Left lung (tissue), 10 donors: ENCODE data around the gene LPAR1. TPM values are rescaled to one million over a fixed set of nuclear protein-coding genes. Genes with fewer than 3 reads are reported as not detected.

Experiments used
- ATAC-seq: fragments of 200-7000 bp; cut with Tn5 transposase; one replicate; pipeline ENCODE4 v1.9.1; 2020; ENCODE audit warnings: moderate library complexity
- DNase-seq, 4 donors: peaks; one replicate each; pipeline ENCODE4 v3.0.0-alpha.2; 2013 to 2020
- H3K27ac ChIP-seq, 2 donors: fragments of 200-600 bp; sonication (generic) in 1 of 2; one replicate each; pipeline versions ENCODE4 v1.5.0 to v1.8.0; 2020 to 2021
- H3K27me3 ChIP-seq, 2 donors: fragments of 200-600 bp; sonication (generic) in 1 of 2; one replicate each; pipeline versions ENCODE4 v1.5.0 to v1.8.0; 2020 to 2021
- H3K36me3 ChIP-seq, 2 donors: fragments of 200-600 bp; sonication (generic) in 1 of 2; one replicate each; pipeline versions ENCODE4 v1.5.0 to v1.8.0; 2020 to 2021
- H3K4me1 ChIP-seq, 2 donors: fragments of 200-600 bp; one replicate each; pipeline ENCODE4 v1.8.0; 2021
- H3K4me3 ChIP-seq, 2 donors: fragments of 200-600 bp; sonication (generic) in 1 of 2; one replicate each; pipeline versions ENCODE4 v1.5.0 to v1.8.0; 2020 to 2021; ENCODE audit warnings: mild to moderate bottlenecking in 1 of 2
- H3K9me3 ChIP-seq, 2 donors: fragments of 200-600 bp; sonication (generic) in 1 of 2; one replicate each; pipeline versions ENCODE4 v1.5.0 to v1.8.0; 2020 to 2021
- intact Hi-C, 2 donors: fragments of 100-400 bp; cut with DNase I; formaldehyde crosslinking; loops; one replicate each; pipeline versions ENCODE4 v1.11.2 to v1.14.2; 2022
- polyA plus RNA-seq, 6 donors: library from polyadenylated mRNA; unstranded; fragments of 120-200 nt; gene quantifications; one replicate each; pipeline ENCODE4 v1.2.1, GENCODE V29; 2013; ENCODE audit not compliant: insufficient read length in 6 of 6
- total RNA-seq, 2 donors: library from RNA; stranded (reverse); fragmentation: NEBNext Ultra II Directional; extraction: Animal tissue kit (Norgen Biotek cat#: 25700); gene quantifications; one replicate each; pipeline ENCODE4 v1.2.1, GENCODE V29; 2021
- TF ChIP-seq, protein P1 (sequence below), 2 donors: fragments of 200-600 bp; sonication (generic) in 1 of 2; IDR thresholded peaks; one replicate each; pipeline versions ENCODE4 v1.5.0 to v1.8.0; 2021; ENCODE audit warnings: antibody characterized with exemption in 2 of 2
- donor health status: DM: no; HTN: yes; CAD: no.
- donor health status: DM: no; HTN: no; CAD: no.

Gene LPAR1
- total and polyA plus RNA-seq, 8 donors: 23.3 to 72.7 (median 60.7) TPM

DNA sequence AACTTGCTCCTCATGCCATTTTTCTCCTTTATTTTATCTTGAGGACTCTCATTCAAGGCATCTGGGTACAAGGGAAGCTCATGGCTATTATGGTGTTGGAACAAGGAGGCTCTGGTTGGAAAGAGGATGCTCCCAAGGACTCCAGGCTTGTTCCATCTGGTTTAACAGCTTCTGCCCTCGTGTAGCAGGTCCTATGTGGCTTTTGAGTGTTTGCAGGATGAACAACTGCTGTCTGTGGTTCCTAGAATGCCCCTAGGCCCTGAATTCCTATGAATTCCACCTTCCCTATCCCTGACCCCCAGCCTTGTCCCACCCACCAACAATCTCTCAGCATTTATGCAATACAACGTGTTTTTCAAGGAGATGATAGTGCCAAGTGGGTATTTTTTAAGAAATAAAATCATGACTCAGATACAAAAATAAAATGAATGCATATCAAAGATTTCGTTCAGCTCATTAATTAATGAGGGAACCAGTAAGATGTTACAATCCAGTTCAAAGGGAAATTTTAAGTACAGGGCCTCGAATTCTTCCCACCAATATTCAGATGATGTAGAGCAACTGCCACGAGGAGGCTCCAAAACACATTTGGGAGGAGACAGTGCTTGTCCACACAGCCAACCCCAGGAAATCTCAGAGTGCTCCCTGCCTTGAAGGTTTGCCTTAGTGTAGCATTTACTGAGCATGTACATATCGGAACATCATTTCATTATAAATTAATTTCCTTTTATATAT is 187.7 kb downstream of the LPAR1 start:
- peaks cover 0 to 15% of the 10 kb centered on the region in 2 donors for H3K9me3 ChIP-seq
- H3K36me3 ChIP-seq: no peaks in the 10 kb centered on the region
- no peak overlapping the region for H3K27ac ChIP-seq
- H3K27me3 ChIP-seq: no peaks in the 10 kb centered on the region
- no peaks in the 10 kb centered on the region for H3K4me1 ChIP-seq
- no peak for DNase-seq
- no peak for ATAC-seq
- intact Hi-C loops: no loop called here
- no peak overlapping the region for H3K4me3 ChIP-seq
- TF ChIP-seq, protein P1, sequence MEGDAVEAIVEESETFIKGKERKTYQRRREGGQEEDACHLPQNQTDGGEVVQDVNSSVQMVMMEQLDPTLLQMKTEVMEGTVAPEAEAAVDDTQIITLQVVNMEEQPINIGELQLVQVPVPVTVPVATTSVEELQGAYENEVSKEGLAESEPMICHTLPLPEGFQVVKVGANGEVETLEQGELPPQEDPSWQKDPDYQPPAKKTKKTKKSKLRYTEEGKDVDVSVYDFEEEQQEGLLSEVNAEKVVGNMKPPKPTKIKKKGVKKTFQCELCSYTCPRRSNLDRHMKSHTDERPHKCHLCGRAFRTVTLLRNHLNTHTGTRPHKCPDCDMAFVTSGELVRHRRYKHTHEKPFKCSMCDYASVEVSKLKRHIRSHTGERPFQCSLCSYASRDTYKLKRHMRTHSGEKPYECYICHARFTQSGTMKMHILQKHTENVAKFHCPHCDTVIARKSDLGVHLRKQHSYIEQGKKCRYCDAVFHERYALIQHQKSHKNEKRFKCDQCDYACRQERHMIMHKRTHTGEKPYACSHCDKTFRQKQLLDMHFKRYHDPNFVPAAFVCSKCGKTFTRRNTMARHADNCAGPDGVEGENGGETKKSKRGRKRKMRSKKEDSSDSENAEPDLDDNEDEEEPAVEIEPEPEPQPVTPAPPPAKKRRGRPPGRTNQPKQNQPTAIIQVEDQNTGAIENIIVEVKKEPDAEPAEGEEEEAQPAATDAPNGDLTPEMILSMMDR (IDR thresholded peaks at IDR 0.05): no peak

DNA sequence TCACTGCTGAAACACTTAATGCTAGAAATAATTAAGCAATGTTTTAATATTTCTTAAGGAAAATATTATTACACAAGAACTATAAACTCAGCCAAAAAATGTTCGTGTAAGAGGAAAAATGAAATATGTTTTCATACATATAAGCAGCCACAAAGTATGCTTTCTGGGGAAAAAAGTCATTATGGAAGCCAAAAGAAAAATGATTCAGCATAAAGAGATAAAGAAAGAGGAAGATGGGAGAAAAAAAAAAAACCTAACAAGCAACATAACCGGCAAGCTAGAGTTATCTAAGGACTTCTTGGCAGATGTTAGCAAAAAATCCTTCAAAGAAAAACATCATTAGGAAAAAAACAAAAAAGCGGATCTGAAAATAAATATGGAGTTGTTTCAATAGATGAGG is 190.6 kb downstream of the LPAR1 start:
- H3K4me1 ChIP-seq: no peaks in the 10 kb centered on the region
- no peaks in the 10 kb centered on the region for H3K9me3 ChIP-seq
- DNase-seq: peak in 2 of 4 donors; percentile 47 to 59
- TF ChIP-seq, protein P1 (IDR thresholded peaks at IDR 0.05): no peak
- intact Hi-C loops: no loop called here
- no peak overlapping the region for H3K4me3 ChIP-seq
- no peaks in the 10 kb centered on the region for H3K27me3 ChIP-seq
- no peak overlapping the region for H3K27ac ChIP-seq
- H3K36me3 ChIP-seq: no peaks in the 10 kb centered on the region
- ATAC-seq: no peak

DNA sequence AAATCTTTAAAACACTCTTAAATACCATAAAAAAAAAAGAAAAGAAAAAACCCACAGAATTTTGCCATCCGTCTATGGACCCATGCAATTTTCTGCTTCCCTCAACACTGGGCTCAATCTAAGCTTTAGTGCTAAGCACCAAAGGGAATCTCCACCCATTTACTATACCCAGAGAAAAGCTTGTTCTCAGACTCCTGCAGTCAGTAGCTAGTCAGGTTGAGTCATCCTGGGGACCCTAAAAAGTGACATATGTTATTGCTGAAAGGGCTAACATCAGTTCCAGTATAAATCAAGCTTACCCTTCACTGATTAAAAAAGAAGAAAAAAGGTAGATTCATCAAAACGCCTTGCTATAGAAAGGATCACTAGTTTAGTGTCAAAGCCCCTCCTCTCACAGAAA is 192.1 kb downstream of the LPAR1 start:
- Histone ChIP-seq H3K36me3 (no peaks in the 10 kb centered on the region), H3K4me3 (no peak overlapping the region), H3K4me1 (no peaks in the 10 kb centered on the region), H3K27ac (no peak overlapping the region), H3K9me3 (no peaks in the 10 kb centered on the region), H3K27me3 (no peaks in the 10 kb centered on the region)
- ATAC-seq: no peak
- TF ChIP-seq, protein P1 (IDR thresholded peaks at IDR 0.05): no peak
- intact Hi-C loops: no loop called here
- no peak for DNase-seq

DNA sequence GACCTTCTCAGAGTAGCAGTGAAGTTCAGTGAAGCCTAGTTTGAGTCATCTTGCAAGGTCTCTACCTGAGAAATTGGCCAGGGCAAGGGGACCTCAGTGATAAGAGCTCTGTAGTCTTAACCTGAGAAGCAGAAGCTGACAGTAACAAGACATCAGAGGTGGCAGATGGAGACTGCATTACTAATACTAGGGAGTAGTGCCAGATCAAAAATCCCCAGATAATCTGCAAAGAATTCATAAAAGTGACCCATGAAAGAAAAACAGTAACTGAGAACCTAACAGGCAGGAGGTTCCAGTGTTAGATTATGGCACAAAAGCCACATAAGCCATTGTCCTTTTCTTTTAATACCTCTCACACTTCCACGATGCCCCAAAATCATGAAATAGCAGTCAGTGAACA is 194.1 kb downstream of the LPAR1 start:
- DNase-seq: no peak
- intact Hi-C loops: no loop called here
- no peaks in the 10 kb centered on the region for H3K27me3 ChIP-seq
- no peak for ATAC-seq
- TF ChIP-seq, protein P1 (IDR thresholded peaks at IDR 0.05): no peak
- H3K36me3 ChIP-seq: no peaks in the 10 kb centered on the region
- no peaks in the 10 kb centered on the region for H3K9me3 ChIP-seq
- no peak overlapping the region for H3K4me3 ChIP-seq
- H3K4me1 ChIP-seq: no peaks in the 10 kb centered on the region
- no peak overlapping the region for H3K27ac ChIP-seq

- no peak for DNase-seq
- Histone ChIP-seq H3K27me3 (no peaks in the 10 kb centered on the region), H3K27ac (no peak overlapping the region), H3K36me3 (no peaks in the 10 kb centered on the region), H3K9me3 (no peaks in the 10 kb centered on the region), H3K4me1 (no peaks in the 10 kb centered on the region), H3K4me3 (no peak overlapping the region)
- TF ChIP-seq, protein P1 (IDR thresholded peaks at IDR 0.05): no peak
- intact Hi-C loops: no loop called here
- no peak for ATAC-seq
Measured at GRCh38 chr9:110842986-110843385, 195.3 kb downstream of the LPAR1 start.
